Measurements from ENCODE around the gene DTX1. TPM values are rescaled to one million over a fixed set of nuclear protein-coding genes. Genes with fewer than 3 reads are reported as not detected.

DTX1 gene
- total RNA-seq, 1 experiment from 2014 or later = 3.0 TPM

DNA sequence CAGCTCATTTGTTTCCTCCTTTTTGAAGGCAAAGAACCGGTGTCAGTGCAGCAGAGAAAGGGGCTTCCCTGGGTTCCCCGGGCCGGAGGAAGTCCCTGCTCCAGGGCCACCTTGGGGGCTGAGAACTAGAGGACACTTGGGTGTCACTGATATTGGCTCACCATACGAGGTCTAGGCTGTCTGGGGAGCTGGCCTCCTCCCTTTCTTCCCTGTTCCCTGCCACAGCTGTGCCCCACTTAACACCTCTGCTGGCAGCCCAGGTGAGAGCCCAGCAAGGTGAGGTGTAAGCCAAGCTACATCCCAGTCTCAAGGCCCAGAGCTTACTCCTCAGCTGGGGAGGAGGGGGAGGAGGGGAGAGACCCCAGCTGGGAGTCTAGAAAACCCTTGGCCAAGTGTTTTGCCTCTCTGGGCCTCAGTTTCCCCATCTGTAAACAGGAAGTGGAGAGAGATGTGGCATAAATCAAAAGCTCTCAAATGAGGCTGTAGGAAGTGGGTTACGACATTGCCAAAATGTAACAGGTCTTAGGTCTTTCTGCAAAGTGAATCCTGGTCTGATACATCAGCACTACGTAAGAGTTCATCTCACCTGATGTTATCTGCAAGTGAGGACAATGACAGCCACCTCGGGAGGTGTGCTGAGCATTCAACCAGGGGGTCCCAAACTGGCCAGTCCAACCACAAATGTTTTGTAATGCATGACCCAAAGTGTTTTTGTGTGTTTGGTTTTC lies 53.5 kb downstream of the DTX1 start:
- no peaks in the 10 kb centered on the region; the same call in 1 of the 2 replicates for H3K27me3 ChIP-seq (ENCODE audit: insufficient read depth, low read length)

More for the DNA sequence above, 53.5 kb downstream of the DTX1 start:
- H3K9ac ChIP-seq (ENCODE audit: extremely low read depth, insufficient read length, low read length) = no peak overlapping the region
- no CpG with 5 or more reads among the region's 7 CpGs for WGBS (ENCODE audit: extremely low coverage, insufficient read length, low lambda C conversion rate)
- no peak overlapping the region for H2BK20ac ChIP-seq (ENCODE audit: low read depth, low read length, poor library complexity, severe bottlenecking)
- no peaks in the 10 kb centered on the region for H3K79me1 ChIP-seq (ENCODE audit: insufficient read depth, low read depth, low read length, poor library complexity, severe bottlenecking)
- Mint-ChIP-seq H3K36me3 (ENCODE audit: insufficient read depth in 1 of 3, low read depth in 3 of 3) (no peaks in the 10 kb centered on the region), H3K27ac (peak overlapping the region in 1 of 3 experiments; percentile 85; a peak in 1 of 7 replicates), H3K27me3 (ENCODE audit: low read depth) (peaks cover 6% of the 10 kb centered on the region), H3K4me1 (peaks cover 2 to 11% of the 10 kb centered on the region in 2 experiments; a peak in 3 of 4 replicates), H3K9me3 (no peaks in the 10 kb centered on the region), H3K4me3 (no peak overlapping the region)
- no peak overlapping the region for H3K18ac ChIP-seq (ENCODE audit: insufficient read length, low read depth, low read length)
- no peak overlapping the region for H2BK15ac ChIP-seq (ENCODE audit: low read depth, low read length)
- H3K27ac ChIP-seq (ENCODE audit: insufficient read length, low read depth, low read length) = no peak overlapping the region
- no peak overlapping the region for H3K14ac ChIP-seq (ENCODE audit: insufficient read depth, low read length)
- H3T11ph ChIP-seq (ENCODE audit: low read length) = no peak overlapping the region
- no peaks in the 10 kb centered on the region for H3K79me2 ChIP-seq (ENCODE audit: insufficient read depth, low read length)
- no peak for DNase-seq
- H4K91ac ChIP-seq (ENCODE audit: insufficient read length, low read depth, low read length) = no peak overlapping the region
- no peak overlapping the region for H3K4me2 ChIP-seq (ENCODE audit: insufficient read depth, insufficient read length, low read length)
- H3K9me3 ChIP-seq (ENCODE audit: control insufficient read depth, low read depth, low read length) = no peaks in the 10 kb centered on the region
- no peak overlapping the region for H3K4ac ChIP-seq (ENCODE audit: low read depth, low read length)
- no peaks in the 10 kb centered on the region for H3K4me1 ChIP-seq (ENCODE audit: insufficient read depth, low read length)
- no peak overlapping the region for H4K8ac ChIP-seq (replicated peaks; ENCODE audit: insufficient read length, low read depth, low read length)
- no peak overlapping the region for H2AK5ac ChIP-seq (ENCODE audit: insufficient read length, low read length)
- H2BK5ac ChIP-seq (ENCODE audit: insufficient read length, low read length) = no peak overlapping the region
- no peak overlapping the region for H3K23ac ChIP-seq (ENCODE audit: insufficient read length, low read depth, low read length)
- H2BK12ac ChIP-seq (ENCODE audit: insufficient read length, low read depth, low read length) = no peak overlapping the region
- H3K23me2 ChIP-seq (ENCODE audit: insufficient read length, low read depth, low read length, poor library complexity, severe bottlenecking) = no peaks in the 10 kb centered on the region
- TF ChIP-seq, protein P1, sequence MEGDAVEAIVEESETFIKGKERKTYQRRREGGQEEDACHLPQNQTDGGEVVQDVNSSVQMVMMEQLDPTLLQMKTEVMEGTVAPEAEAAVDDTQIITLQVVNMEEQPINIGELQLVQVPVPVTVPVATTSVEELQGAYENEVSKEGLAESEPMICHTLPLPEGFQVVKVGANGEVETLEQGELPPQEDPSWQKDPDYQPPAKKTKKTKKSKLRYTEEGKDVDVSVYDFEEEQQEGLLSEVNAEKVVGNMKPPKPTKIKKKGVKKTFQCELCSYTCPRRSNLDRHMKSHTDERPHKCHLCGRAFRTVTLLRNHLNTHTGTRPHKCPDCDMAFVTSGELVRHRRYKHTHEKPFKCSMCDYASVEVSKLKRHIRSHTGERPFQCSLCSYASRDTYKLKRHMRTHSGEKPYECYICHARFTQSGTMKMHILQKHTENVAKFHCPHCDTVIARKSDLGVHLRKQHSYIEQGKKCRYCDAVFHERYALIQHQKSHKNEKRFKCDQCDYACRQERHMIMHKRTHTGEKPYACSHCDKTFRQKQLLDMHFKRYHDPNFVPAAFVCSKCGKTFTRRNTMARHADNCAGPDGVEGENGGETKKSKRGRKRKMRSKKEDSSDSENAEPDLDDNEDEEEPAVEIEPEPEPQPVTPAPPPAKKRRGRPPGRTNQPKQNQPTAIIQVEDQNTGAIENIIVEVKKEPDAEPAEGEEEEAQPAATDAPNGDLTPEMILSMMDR (conservative IDR thresholded peaks at IDR 0.05) = no peak
- no peak overlapping the region for H4K5ac ChIP-seq (ENCODE audit: insufficient read length, low read depth, low read length)
- no peak overlapping the region for H2BK120ac ChIP-seq (ENCODE audit: low read depth, low read length, poor library complexity, severe bottlenecking)
- H4K20me1 ChIP-seq (ENCODE audit: control insufficient read depth, insufficient read depth, insufficient read length) = no peaks in the 10 kb centered on the region
- no peak overlapping the region for H2AFZ ChIP-seq (ENCODE audit: low read length)
- no peak overlapping the region for H3K56ac ChIP-seq (ENCODE audit: insufficient read length, low read depth, low read length)

All from H9 (cell line).